GM19025 (cell line): ENCODE results near the gene KRTAP10-10.
"Not testable (repeated sequence)": the region's sequence is repeated elsewhere in the genome, so short reads cannot be mapped to it uniquely, and the experiment has no call there.

Experiments used
- ATAC-seq: cut with Tn5 transposase; IDR thresholded peaks from one replicate; pipeline ENCODE4 v1.9.1; 2021; ENCODE audit warnings: mild to moderate bottlenecking, low read depth, moderate library complexity; ENCODE audit not compliant: unreplicated experiment

KRTAP10-10 gene

GRCh38 chr21:44601596-44602462 is 35.3 kb upstream of the KRTAP10-10 start:
- no peak for ATAC-seq

- ATAC-seq: no peak
Observed at GRCh38 chr21:44602463-44602850, 34.7 kb upstream of the KRTAP10-10 start.

GRCh38 chr21:44603109-44603875 is 33.9 kb upstream of the KRTAP10-10 start:
- ATAC-seq: no peak

- ATAC-seq: no peak
Observed at GRCh38 chr21:44603911-44604310, 33.2 kb upstream of the KRTAP10-10 start.

GRCh38 chr21:44606495-44606894 is 30.7 kb upstream of the KRTAP10-10 start:
- ATAC-seq: no peak

GRCh38 chr21:44609193-44609592 is 28.0 kb upstream of the KRTAP10-10 start:
- ATAC-seq: no peak

GRCh38 chr21:44610157-44610843 is 26.9 kb upstream of the KRTAP10-10 start:
- not testable (repeated sequence) for ATAC-seq

GRCh38 chr21:44611551-44611950 is 25.6 kb upstream of the KRTAP10-10 start:
- ATAC-seq: no peak

GRCh38 chr21:44612029-44612486 is 25.1 kb upstream of the KRTAP10-10 start, which contains the start of gene KRTAP10-8:
KRTAP10-8 (plus strand) TSS chr21:44612079; CDS start chr21:44612101, 22 bp downstream.
- ATAC-seq: no peak

GRCh38 chr21:44612669-44613229 is 24.4 kb upstream of the KRTAP10-10 start:
- ATAC-seq: no peak

- no peak for ATAC-seq
Observed at GRCh38 chr21:44613386-44614155, 23.6 kb upstream of the KRTAP10-10 start.

GRCh38 chr21:44614161-44614631 is 23.0 kb upstream of the KRTAP10-10 start:
- no peak for ATAC-seq

- no peak for ATAC-seq
Observed at GRCh38 chr21:44614961-44615391, 22.2 kb upstream of the KRTAP10-10 start.

GRCh38 chr21:44615466-44615865 is 21.7 kb upstream of the KRTAP10-10 start:
- no peak for ATAC-seq

- ATAC-seq: no peak
Observed at GRCh38 chr21:44615911-44616590, 21.1 kb upstream of the KRTAP10-10 start.

GRCh38 chr21:44616591-44616926 is 20.6 kb upstream of the KRTAP10-10 start:
- no peak for ATAC-seq

- no peak for ATAC-seq
Observed at GRCh38 chr21:44617071-44617501, 20.1 kb upstream of the KRTAP10-10 start.

- no peak for ATAC-seq
Observed at GRCh38 chr21:44618504-44618903, 18.7 kb upstream of the KRTAP10-10 start.

- ATAC-seq: no peak
Observed at GRCh38 chr21:44618909-44619308, 18.2 kb upstream of the KRTAP10-10 start.
